UCSD-AML1 (cell line): ENCODE results near the gene GALNT10.
"Not testable (repeated sequence)": the region's sequence is repeated elsewhere in the genome, so short reads cannot be mapped to it uniquely, and the experiment has no call there.

Source experiments
- DNase-seq: peaks from one replicate; lab custom pipeline; 2025; ENCODE audit not compliant: unreplicated experiment; lab: John Stamatoyannopoulos, UW

Gene GALNT10

GRCh38 chr5:154190595-154191304 lies at the start of gene GALNT10:
Gene GALNT10, plus strand, starts transcription at chr5:154190733. Its CDS starts 134 bp downstream, at chr5:154190867.
- DNase-seq = peak; percentile 73

- DNase-seq = no peak
Measured at GRCh38 chr5:154141745-154142221, 48.8 kb upstream of the GALNT10 start.

- no peak for DNase-seq
Measured at GRCh38 chr5:154143211-154143641, 47.3 kb upstream of the GALNT10 start.

GRCh38 chr5:154145268-154145667 lies 45.3 kb upstream of the GALNT10 start:
- DNase-seq = no peak

- DNase-seq = no peak
Measured at GRCh38 chr5:154146409-154146808, 44.1 kb upstream of the GALNT10 start.

- DNase-seq = no peak
Measured at GRCh38 chr5:154147666-154148065, 42.9 kb upstream of the GALNT10 start.

- not testable (repeated sequence) for DNase-seq
Measured at GRCh38 chr5:154150471-154150870, 40.1 kb upstream of the GALNT10 start.

GRCh38 chr5:154157483-154158378 lies 32.8 kb upstream of the GALNT10 start:
- no peak for DNase-seq

- DNase-seq = no peak
Measured at GRCh38 chr5:154158379-154158737, 32.2 kb upstream of the GALNT10 start.

- no peak for DNase-seq
Measured at GRCh38 chr5:154159343-154159742, 31.2 kb upstream of the GALNT10 start.

GRCh38 chr5:154162539-154163151 lies 27.9 kb upstream of the GALNT10 start:
- DNase-seq = no peak

GRCh38 chr5:154163327-154164248 lies 26.9 kb upstream of the GALNT10 start:
- no peak for DNase-seq

- DNase-seq = no peak
Measured at GRCh38 chr5:154164249-154164581, 26.3 kb upstream of the GALNT10 start.

- no peak for DNase-seq
Measured at GRCh38 chr5:154165886-154166285, 24.6 kb upstream of the GALNT10 start.

GRCh38 chr5:154166901-154167791 lies 23.4 kb upstream of the GALNT10 start:
- DNase-seq = no peak

GRCh38 chr5:154168395-154168794 lies 22.1 kb upstream of the GALNT10 start:
- no peak for DNase-seq

- no peak for DNase-seq
Measured at GRCh38 chr5:154172785-154173184, 17.7 kb upstream of the GALNT10 start.

GRCh38 chr5:154174091-154174490 lies 16.4 kb upstream of the GALNT10 start:
- no peak for DNase-seq

- DNase-seq = no peak
Measured at GRCh38 chr5:154176181-154176580, 14.4 kb upstream of the GALNT10 start.

- no peak for DNase-seq
Measured at GRCh38 chr5:154178661-154179060, 11.9 kb upstream of the GALNT10 start.
